Mesothelial cell of epicardium (in vitro differentiated cells): ENCODE data around the gene FGD4. TPM values are rescaled to one million over a fixed set of nuclear protein-coding genes. Genes with fewer than 3 reads are reported as not detected.

Source experiments
- DNase-seq, 2 experiments: peaks; one replicate each; pipeline ENCODE4 v3.0.0; 2021; ENCODE audit warnings: low spot score in 2 of 2; ENCODE audit not compliant: unreplicated experiment in 2 of 2
- H3K27ac Mint-ChIP-seq: 2 replicates; pipeline ENCODE4 v1.8.0; 2021; ENCODE audit warnings: mixed read lengths
- H3K27me3 Mint-ChIP-seq: 2 replicates; pipeline ENCODE4 v1.8.0; 2021; ENCODE audit warnings: low read depth, mixed read lengths
- H3K36me3 Mint-ChIP-seq: 2 replicates; pipeline ENCODE4 v1.8.0; 2021; ENCODE audit warnings: mixed read lengths
- H3K4me1 Mint-ChIP-seq: 2 replicates; pipeline ENCODE4 v1.8.0; 2021; ENCODE audit warnings: mixed read lengths
- H3K4me3 Mint-ChIP-seq: 2 replicates; pipeline ENCODE4 v1.8.0; 2021; ENCODE audit warnings: mild to moderate bottlenecking, moderate library complexity, mixed read lengths
- H3K9me3 Mint-ChIP-seq: 2 replicates; pipeline ENCODE4 v1.8.0; 2021; ENCODE audit warnings: mixed read lengths
- total RNA-seq: library from RNA; stranded (reverse); gene quantifications from 3 replicates; pipeline ENCODE4 v1.2.1, GENCODE V29; 2021
- TF ChIP-seq, protein P1 (sequence below): fragments of 200-600 bp; sonication (generic); IDR thresholded peaks from one replicate; pipeline ENCODE4 v1.5.0; 2021; ENCODE audit warnings: antibody characterized with exemption; ENCODE audit not compliant: unreplicated experiment

FGD4 gene
- total RNA-seq, 1 donor from 2014 or later, result 13.4 TPM

DNA sequence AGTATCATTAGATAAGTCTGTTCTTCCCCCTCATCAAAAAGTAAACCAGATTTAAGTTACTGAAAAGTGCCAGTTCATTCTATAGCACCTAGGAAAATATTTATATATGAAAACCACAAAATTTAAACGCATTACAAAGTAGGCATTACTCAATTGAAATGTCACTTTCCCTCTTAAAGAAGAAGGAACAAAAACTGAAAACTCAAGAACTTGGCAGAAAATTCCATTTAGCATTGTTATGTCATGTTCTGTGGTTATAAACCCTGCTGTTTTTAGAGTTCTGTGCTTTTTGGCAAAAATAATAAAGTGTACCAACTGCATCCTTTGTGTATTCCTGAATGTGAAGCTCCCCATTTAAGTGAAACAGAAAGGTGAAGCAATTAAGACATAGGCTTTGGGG, 3.6 kb downstream of the FGD4 start:
- Mint-ChIP-seq H3K27me3 (peaks cover 9% of the 10 kb centered on the region), H3K27ac (peak overlapping the region; percentile 32), H3K4me1 (peaks cover 18% of the 10 kb centered on the region), H3K36me3 (peaks cover 4% of the 10 kb centered on the region), H3K4me3 (no peak overlapping the region), H3K9me3 (no peaks in the 10 kb centered on the region)
- TF ChIP-seq, protein P1, sequence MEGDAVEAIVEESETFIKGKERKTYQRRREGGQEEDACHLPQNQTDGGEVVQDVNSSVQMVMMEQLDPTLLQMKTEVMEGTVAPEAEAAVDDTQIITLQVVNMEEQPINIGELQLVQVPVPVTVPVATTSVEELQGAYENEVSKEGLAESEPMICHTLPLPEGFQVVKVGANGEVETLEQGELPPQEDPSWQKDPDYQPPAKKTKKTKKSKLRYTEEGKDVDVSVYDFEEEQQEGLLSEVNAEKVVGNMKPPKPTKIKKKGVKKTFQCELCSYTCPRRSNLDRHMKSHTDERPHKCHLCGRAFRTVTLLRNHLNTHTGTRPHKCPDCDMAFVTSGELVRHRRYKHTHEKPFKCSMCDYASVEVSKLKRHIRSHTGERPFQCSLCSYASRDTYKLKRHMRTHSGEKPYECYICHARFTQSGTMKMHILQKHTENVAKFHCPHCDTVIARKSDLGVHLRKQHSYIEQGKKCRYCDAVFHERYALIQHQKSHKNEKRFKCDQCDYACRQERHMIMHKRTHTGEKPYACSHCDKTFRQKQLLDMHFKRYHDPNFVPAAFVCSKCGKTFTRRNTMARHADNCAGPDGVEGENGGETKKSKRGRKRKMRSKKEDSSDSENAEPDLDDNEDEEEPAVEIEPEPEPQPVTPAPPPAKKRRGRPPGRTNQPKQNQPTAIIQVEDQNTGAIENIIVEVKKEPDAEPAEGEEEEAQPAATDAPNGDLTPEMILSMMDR, result no peak
- DNase-seq, result no peak

DNA sequence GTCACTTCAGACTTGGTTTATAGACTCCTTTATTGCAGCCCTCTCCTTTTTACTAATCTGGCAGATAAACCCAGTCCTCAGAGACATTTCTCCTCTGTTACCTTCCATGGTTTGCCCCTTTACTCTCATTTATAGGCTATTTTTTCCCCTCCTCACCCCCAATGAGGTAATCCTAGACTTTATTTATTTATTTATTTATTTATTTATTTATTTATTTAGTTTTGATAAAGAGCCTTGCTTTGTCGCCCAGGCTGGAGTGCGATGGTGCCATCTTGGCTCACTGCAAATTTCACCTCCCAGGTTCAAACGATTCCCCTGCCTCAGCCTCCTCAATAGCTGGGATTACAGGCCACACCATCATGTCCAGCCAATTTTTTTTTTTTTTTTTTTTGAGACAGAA, 8.4 kb downstream of the FGD4 start:
- H3K4me1 Mint-ChIP-seq, result peaks cover 6% of the 10 kb centered on the region
- H3K27me3 Mint-ChIP-seq, result no peaks in the 10 kb centered on the region
- H3K9me3 Mint-ChIP-seq, result no peaks in the 10 kb centered on the region
- peaks cover 9% of the 10 kb centered on the region for H3K36me3 Mint-ChIP-seq
- no peak overlapping the region for H3K4me3 Mint-ChIP-seq
- H3K27ac Mint-ChIP-seq, result no peak overlapping the region
- TF ChIP-seq, protein P1, result no peak
- no peak for DNase-seq

DNA sequence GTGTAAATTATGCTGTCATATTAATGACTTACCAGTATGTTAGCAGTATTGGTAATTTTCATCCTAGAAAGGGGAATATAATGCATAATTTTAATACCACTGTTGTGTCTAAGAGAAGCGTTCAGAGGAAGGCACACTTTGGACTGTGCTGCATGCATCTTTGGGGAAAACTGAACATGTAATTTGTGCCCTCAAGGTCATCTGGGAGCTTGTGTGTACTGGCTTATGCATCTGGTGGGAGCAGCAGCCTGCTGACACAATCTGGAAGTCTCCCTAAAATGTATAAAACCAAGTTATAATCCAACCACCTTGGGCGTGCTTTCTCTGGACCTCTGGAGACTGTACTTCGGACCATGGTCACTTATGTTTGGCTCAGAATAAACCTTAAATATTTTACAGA, 14.1 kb downstream of the FGD4 start:
- no peak for DNase-seq
- peaks cover 11% of the 10 kb centered on the region for H3K36me3 Mint-ChIP-seq
- no peak overlapping the region for H3K27ac Mint-ChIP-seq
- TF ChIP-seq, protein P1, result no peak
- H3K4me3 Mint-ChIP-seq, result no peak overlapping the region
- H3K4me1 Mint-ChIP-seq, result peaks cover 5% of the 10 kb centered on the region
- H3K27me3 Mint-ChIP-seq, result no peaks in the 10 kb centered on the region
- H3K9me3 Mint-ChIP-seq, result no peaks in the 10 kb centered on the region

DNA sequence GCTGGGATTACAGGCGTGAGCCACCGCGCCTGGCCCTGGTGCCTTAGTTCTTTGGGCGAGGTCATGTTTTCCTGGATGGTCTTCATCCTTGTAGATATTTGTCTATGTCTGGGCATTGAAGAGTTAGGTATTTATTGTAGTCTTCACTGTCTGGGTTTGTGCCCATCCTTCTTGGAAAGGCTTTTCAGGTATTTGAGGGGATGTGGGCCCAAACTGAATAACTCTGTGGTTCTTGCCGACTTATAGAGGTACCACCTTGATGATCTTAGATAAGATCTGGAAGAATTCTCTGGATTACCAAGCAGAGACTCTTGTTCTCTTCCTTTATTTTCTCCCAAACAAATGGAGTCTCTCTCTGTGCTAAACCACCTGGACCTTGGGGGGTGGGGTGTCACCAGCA, 18.9 kb downstream of the FGD4 start:
- peaks cover 6% of the 10 kb centered on the region for H3K36me3 Mint-ChIP-seq
- H3K9me3 Mint-ChIP-seq, result no peaks in the 10 kb centered on the region
- peaks cover 29% of the 10 kb centered on the region for H3K4me1 Mint-ChIP-seq
- H3K27me3 Mint-ChIP-seq, result no peaks in the 10 kb centered on the region
- no peak overlapping the region for H3K27ac Mint-ChIP-seq
- no peak for DNase-seq
- no peak overlapping the region for H3K4me3 Mint-ChIP-seq
- TF ChIP-seq, protein P1, result no peak

DNA sequence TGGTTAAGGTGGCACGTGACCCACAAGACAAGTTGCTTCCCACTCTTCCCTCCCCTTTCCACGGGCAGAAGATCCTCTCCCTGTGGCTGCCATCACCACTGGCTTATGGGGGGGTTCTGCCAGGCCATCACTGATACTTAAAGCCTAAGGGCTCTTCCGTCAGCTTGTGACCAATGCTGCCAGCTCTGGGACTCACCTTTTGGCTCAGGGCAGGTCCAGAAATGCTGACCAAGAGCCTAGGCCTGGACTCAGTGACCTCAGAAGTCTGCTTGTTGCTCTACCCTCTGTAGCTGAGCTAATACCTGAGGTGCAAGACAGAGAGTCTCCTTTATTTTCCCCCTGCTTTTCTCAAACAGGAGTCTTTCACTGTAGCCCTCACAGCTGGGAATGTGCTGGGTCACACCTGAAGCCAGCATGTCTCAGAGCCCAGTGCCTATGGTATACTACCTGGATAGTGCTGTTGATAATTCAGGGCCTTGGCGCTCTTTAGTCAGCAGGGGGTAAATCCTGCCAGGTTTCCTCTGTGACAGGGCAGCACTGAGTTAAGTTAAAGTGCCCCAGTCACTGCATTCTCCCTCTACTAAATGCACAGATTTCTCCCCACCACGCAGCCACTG, 19.7 kb downstream of the FGD4 start:
- H3K9me3 Mint-ChIP-seq, result peaks cover 4% of the 10 kb centered on the region
- H3K4me1 Mint-ChIP-seq, result peaks cover 29% of the 10 kb centered on the region
- DNase-seq, result no peak
- no peak overlapping the region for H3K4me3 Mint-ChIP-seq
- TF ChIP-seq, protein P1, result no peak
- H3K27me3 Mint-ChIP-seq, result no peaks in the 10 kb centered on the region
- peaks cover 9% of the 10 kb centered on the region for H3K36me3 Mint-ChIP-seq
- H3K27ac Mint-ChIP-seq, result peak overlapping the region; percentile 34
